CD8-positive, alpha-beta memory T cell (primary cell): ENCODE results near the gene LPAR1. TPM values are rescaled to one million over a fixed set of nuclear protein-coding genes. Genes with fewer than 3 reads are reported as not detected.
A peak's percentile ranks its signal among the peaks of the same experiment; 100 is the strongest.

ENCODE experiments used
- CTCF ChIA-PET: fragments of 350-600 bp; sonication (Branson Sonifier 250); formaldehyde crosslinking; loops from one replicate; lab custom pipeline; 2021; ENCODE audit warnings: antibody characterized with exemption; lab: Charles Lee
- POLR2A ChIA-PET: fragments of 350-600 bp; sonication (Branson Sonifier 250); formaldehyde crosslinking; loops from one replicate; lab custom pipeline; 2021; ENCODE audit warnings: antibody characterized with exemption; lab: Charles Lee
- DNase-seq, 5 donors: peaks; one replicate each; pipeline versions ENCODE4 v3.0.0 to v3.0.0-alpha.2; 2020 to 2022; ENCODE audit warnings: mixed read lengths in 1 of 5
- H3K27ac ChIP-seq: one replicate; pipeline ENCODE4 v1.7.0; 2013; ENCODE audit warnings: low read depth, mild to moderate bottlenecking, low read length, moderate library complexity
- H3K27me3 ChIP-seq: 2 replicates; pipeline ENCODE4 v1.7.0; 2013; ENCODE audit warnings: low read length, mild to moderate bottlenecking; ENCODE audit not compliant: insufficient read depth, poor library complexity, severe bottlenecking
- H3K36me3 ChIP-seq: 2 replicates; pipeline ENCODE4 v1.7.0; 2013; ENCODE audit warnings: mild to moderate bottlenecking, low read length, moderate library complexity; ENCODE audit not compliant: insufficient read depth
- H3K4me1 ChIP-seq: 2 replicates; pipeline ENCODE4 v1.7.0; 2013; ENCODE audit warnings: mild to moderate bottlenecking, low read length, moderate library complexity; ENCODE audit not compliant: insufficient read depth
- H3K4me3 ChIP-seq: 2 replicates; pipeline ENCODE4 v1.7.0; 2013; ENCODE audit warnings: mild to moderate bottlenecking, low read length
- H3K9me3 ChIP-seq: 2 replicates; pipeline ENCODE4 v1.7.0; 2013; ENCODE audit warnings: mild to moderate bottlenecking, low read length
- H3K27ac Mint-ChIP-seq, 8 donors: one replicate each; pipeline ENCODE4 v1.8.0; 2020 to 2021; ENCODE audit warnings: mixed read lengths in 8 of 8, mild to moderate bottlenecking in 6 of 8, inconsistent platforms in 3 of 8, moderate library complexity in 3 of 8
- H3K27me3 Mint-ChIP-seq, 2 donors: one replicate each; pipeline ENCODE4 v1.8.0; 2020 to 2021; ENCODE audit warnings: mixed read lengths in 2 of 2, mild to moderate bottlenecking in 1 of 2, moderate library complexity in 1 of 2
- H3K36me3 Mint-ChIP-seq, 3 donors: one replicate each; pipeline ENCODE4 v1.8.0; 2020 to 2021; ENCODE audit warnings: mixed read lengths in 3 of 3, inconsistent platforms in 1 of 3, mild to moderate bottlenecking in 1 of 3
- H3K4me1 Mint-ChIP-seq, 3 donors: one replicate each; pipeline ENCODE4 v1.8.0; 2020 to 2021; ENCODE audit warnings: mixed read lengths in 3 of 3, inconsistent platforms in 1 of 3, mild to moderate bottlenecking in 1 of 3
- H3K4me3 Mint-ChIP-seq, 7 donors: one replicate each; pipeline ENCODE4 v1.8.0; 2020 to 2021; ENCODE audit warnings: mixed read lengths in 7 of 7, mild to moderate bottlenecking in 6 of 7, moderate library complexity in 4 of 7, inconsistent platforms in 2 of 7
- H3K9me3 Mint-ChIP-seq, 5 donors: one replicate each; pipeline ENCODE4 v1.8.0; 2020 to 2022; ENCODE audit warnings: mixed read lengths in 5 of 5, mild to moderate bottlenecking in 3 of 5, moderate library complexity in 2 of 5, inconsistent platforms in 1 of 5
- polyA plus RNA-seq: library from polyadenylated mRNA; unstranded; fragments of 300-500 nt; fragmentation: Illumina TruSeq; gene quantifications from one replicate; pipeline ENCODE4 v1.2.3, GENCODE V29; 2021
- total RNA-seq, 2 experiments: library from RNA; stranded (reverse); gene quantifications; one replicate each; pipeline ENCODE4 v1.2.3, GENCODE V29; 2021

LPAR1 gene
- not detected for total RNA-seq
- not detected for polyA plus RNA-seq

GRCh38 chr9:111038331-111039230 is at the start of gene LPAR1:
Gene LPAR1 (minus strand): TSS chr9:111038470. CDS start chr9:110972117, 66,353 bp downstream.
- no peaks in the 10 kb centered on the region for H3K4me1 ChIP-seq
- no peak within 1 kb of the TSS for H3K4me3 Mint-ChIP-seq
- no peaks in the 10 kb centered on the region for H3K27me3 ChIP-seq
- peaks cover 22 to 42% of the 10 kb centered on the region in 2 donors for H3K27me3 Mint-ChIP-seq
- H3K27ac ChIP-seq, result no peak within 1 kb of the TSS
- no peaks in the 10 kb centered on the region for H3K9me3 ChIP-seq
- no peak for DNase-seq
- peaks cover 0 to 4% (median 0%) of the 10 kb centered on the region in 3 donors for H3K36me3 Mint-ChIP-seq
- no peak within 1 kb of the TSS for H3K4me3 ChIP-seq
- ChIA-PET CTCF (no interaction called here), POLR2A (no interaction called here)
- peaks cover 6 to 11% (median 6%) of the 10 kb centered on the region in 3 donors for H3K4me1 Mint-ChIP-seq
- H3K27ac Mint-ChIP-seq, result peak within 1 kb of the TSS in 1 of 8 donors; percentile 30
- peaks cover 0 to 8% (median 5%) of the 10 kb centered on the region in 5 donors for H3K9me3 Mint-ChIP-seq
- no peaks in the 10 kb centered on the region for H3K36me3 ChIP-seq

GRCh38 chr9:111078391-111079038 is 40.2 kb upstream of the LPAR1 start:
- POLR2A ChIA-PET, result no interaction called here
- H3K27ac Mint-ChIP-seq, result no peak overlapping the region
- no peaks in the 10 kb centered on the region for H3K36me3 Mint-ChIP-seq
- no peak overlapping the region for H3K4me3 ChIP-seq
- peaks cover 0 to 2% of the 10 kb centered on the region in 2 donors for H3K27me3 Mint-ChIP-seq
- H3K4me1 Mint-ChIP-seq, result no peaks in the 10 kb centered on the region
- CTCF ChIA-PET, result no interaction called here
- no peak overlapping the region for H3K4me3 Mint-ChIP-seq
- no peak for DNase-seq
- peaks cover 0 to 5% (median 0%) of the 10 kb centered on the region in 5 donors for H3K9me3 Mint-ChIP-seq
- no peak overlapping the region for H3K27ac ChIP-seq
- H3K9me3 ChIP-seq, result no peaks in the 10 kb centered on the region
- no peaks in the 10 kb centered on the region for H3K4me1 ChIP-seq
- no peaks in the 10 kb centered on the region for H3K36me3 ChIP-seq
- H3K27me3 ChIP-seq, result no peaks in the 10 kb centered on the region

GRCh38 chr9:111076519-111076918 is 38.2 kb upstream of the LPAR1 start:
- H3K36me3 Mint-ChIP-seq, result no peaks in the 10 kb centered on the region
- DNase-seq, result no peak
- CTCF ChIA-PET, result no interaction called here
- H3K4me3 Mint-ChIP-seq, result no peak overlapping the region
- POLR2A ChIA-PET, result no interaction called here
- H3K27me3 Mint-ChIP-seq, result peaks cover 0 to 2% of the 10 kb centered on the region in 2 donors
- Histone ChIP-seq H3K27ac (no peak overlapping the region), H3K36me3 (no peaks in the 10 kb centered on the region), H3K9me3 (no peaks in the 10 kb centered on the region), H3K4me3 (no peak overlapping the region), H3K27me3 (no peaks in the 10 kb centered on the region), H3K4me1 (no peaks in the 10 kb centered on the region)
- no peak overlapping the region for H3K27ac Mint-ChIP-seq
- H3K9me3 Mint-ChIP-seq, result peaks cover 0 to 5% (median 0%) of the 10 kb centered on the region in 5 donors
- H3K4me1 Mint-ChIP-seq, result no peaks in the 10 kb centered on the region

GRCh38 chr9:111076042-111076441 is 37.8 kb upstream of the LPAR1 start:
- H3K4me3 Mint-ChIP-seq, result no peak overlapping the region
- Histone ChIP-seq H3K4me1 (no peaks in the 10 kb centered on the region), H3K9me3 (no peaks in the 10 kb centered on the region), H3K27me3 (no peaks in the 10 kb centered on the region), H3K27ac (no peak overlapping the region), H3K36me3 (no peaks in the 10 kb centered on the region), H3K4me3 (no peak overlapping the region)
- CTCF ChIA-PET, result no interaction called here
- DNase-seq, result no peak
- H3K4me1 Mint-ChIP-seq, result no peaks in the 10 kb centered on the region
- peaks cover 0 to 5% (median 0%) of the 10 kb centered on the region in 5 donors for H3K9me3 Mint-ChIP-seq
- POLR2A ChIA-PET, result no interaction called here
- no peak overlapping the region for H3K27ac Mint-ChIP-seq
- peaks cover 0 to 2% of the 10 kb centered on the region in 2 donors for H3K27me3 Mint-ChIP-seq
- no peaks in the 10 kb centered on the region for H3K36me3 Mint-ChIP-seq

- no peak overlapping the region for H3K27ac ChIP-seq
- H3K36me3 Mint-ChIP-seq, result no peaks in the 10 kb centered on the region
- no peaks in the 10 kb centered on the region for H3K4me1 Mint-ChIP-seq
- no peak for DNase-seq
- peaks cover 0 to 4% of the 10 kb centered on the region in 2 donors for H3K27me3 Mint-ChIP-seq
- H3K4me3 ChIP-seq, result no peak overlapping the region
- H3K4me3 Mint-ChIP-seq, result no peak overlapping the region
- H3K9me3 ChIP-seq, result no peaks in the 10 kb centered on the region
- H3K27ac Mint-ChIP-seq, result no peak overlapping the region
- ChIA-PET CTCF (no interaction called here), POLR2A (no interaction called here)
- H3K36me3 ChIP-seq, result no peaks in the 10 kb centered on the region
- H3K27me3 ChIP-seq, result no peaks in the 10 kb centered on the region
- H3K4me1 ChIP-seq, result no peaks in the 10 kb centered on the region
- H3K9me3 Mint-ChIP-seq, result peaks cover 0 to 3% (median 0%) of the 10 kb centered on the region in 5 donors
Observed at GRCh38 chr9:111074395-111074794, 36.1 kb upstream of the LPAR1 start.

- CTCF ChIA-PET, result no interaction called here
- Mint-ChIP-seq H3K4me3 (no peak overlapping the region), H3K27me3 (peaks cover 0 to 2% of the 10 kb centered on the region in 2 donors)
Observed at GRCh38 chr9:111069183-111069582, 30.9 kb upstream of the LPAR1 start.

GRCh38 chr9:111068771-111069170 is 30.5 kb upstream of the LPAR1 start:
- ChIA-PET POLR2A (no interaction called here), CTCF (no interaction called here)

More at GRCh38 chr9:111069183-111069582, 30.9 kb upstream of the LPAR1 start:
- Mint-ChIP-seq H3K4me1 (no peaks in the 10 kb centered on the region), H3K27ac (no peak overlapping the region), H3K9me3 (peaks cover 0 to 1% (median 0%) of the 10 kb centered on the region in 5 donors), H3K36me3 (no peaks in the 10 kb centered on the region)
- H3K9me3 ChIP-seq, result no peaks in the 10 kb centered on the region
- H3K4me1 ChIP-seq, result no peaks in the 10 kb centered on the region
- no peaks in the 10 kb centered on the region for H3K36me3 ChIP-seq
- POLR2A ChIA-PET, result no interaction called here
- no peak for DNase-seq
- H3K4me3 ChIP-seq, result no peak overlapping the region
- H3K27ac ChIP-seq, result no peak overlapping the region
- no peaks in the 10 kb centered on the region for H3K27me3 ChIP-seq

GRCh38 chr9:111068383-111068730 is 30.1 kb upstream of the LPAR1 start:
- Mint-ChIP-seq H3K27me3 (peaks cover 0 to 2% of the 10 kb centered on the region in 2 donors), H3K36me3 (no peaks in the 10 kb centered on the region), H3K27ac (no peak overlapping the region), H3K4me1 (no peaks in the 10 kb centered on the region), H3K4me3 (no peak overlapping the region), H3K9me3 (peaks cover 0 to 1% (median 0%) of the 10 kb centered on the region in 5 donors)
- Histone ChIP-seq H3K27ac (no peak overlapping the region), H3K4me3 (no peak overlapping the region), H3K4me1 (no peaks in the 10 kb centered on the region), H3K36me3 (no peaks in the 10 kb centered on the region), H3K27me3 (no peaks in the 10 kb centered on the region), H3K9me3 (no peaks in the 10 kb centered on the region)
- ChIA-PET POLR2A (no interaction called here), CTCF (no interaction called here)
- DNase-seq, result no peak

More at GRCh38 chr9:111068771-111069170, 30.5 kb upstream of the LPAR1 start:
- Mint-ChIP-seq H3K4me1 (no peaks in the 10 kb centered on the region), H3K9me3 (peaks cover 0 to 1% (median 0%) of the 10 kb centered on the region in 5 donors), H3K4me3 (no peak overlapping the region), H3K36me3 (no peaks in the 10 kb centered on the region), H3K27ac (no peak overlapping the region), H3K27me3 (peaks cover 0 to 2% of the 10 kb centered on the region in 2 donors)
- Histone ChIP-seq H3K36me3 (no peaks in the 10 kb centered on the region), H3K9me3 (no peaks in the 10 kb centered on the region), H3K4me3 (no peak overlapping the region), H3K27me3 (no peaks in the 10 kb centered on the region), H3K4me1 (no peaks in the 10 kb centered on the region), H3K27ac (no peak overlapping the region)
- DNase-seq, result no peak
